HepG2 (cell line): ENCODE measurements around the gene PDILT. TPM values are rescaled to one million over a fixed set of nuclear protein-coding genes. Genes with fewer than 3 reads are reported as not detected.

Experiments used
- CHD4 ChIP-seq: fragments of 200-600 bp; sonication (generic); IDR thresholded peaks from 2 replicates; pipeline ENCODE4 v1.7.0; 2017; ENCODE audit warnings: mild to moderate bottlenecking, low read length, borderline replicate concordance
- CREB3 ChIP-seq: sonication (generic); formaldehyde crosslinking; IDR thresholded peaks from 2 replicates; pipeline ENCODE4 v1.5.0; 2020; ENCODE audit warnings: missing genetic modification reagents
- HMGA1 ChIP-seq: sonication (generic); formaldehyde crosslinking; conservative IDR thresholded peaks from 2 replicates; pipeline ENCODE4 v1.4.0; 2020; ENCODE audit warnings: missing genetic modification reagents
- IKZF4 ChIP-seq: sonication (generic); formaldehyde crosslinking; IDR thresholded peaks from 2 replicates; pipeline ENCODE4 v1.5.1; 2020; ENCODE audit warnings: borderline replicate concordance, mild to moderate bottlenecking, low read depth, missing genetic modification reagents; ENCODE audit errors: not compliant biosample characterization
- KLF16 ChIP-seq, 2 experiments: sonication (generic) in 1 of 2; formaldehyde crosslinking in 1 of 2; IDR thresholded peaks; 2 replicates each; pipeline versions ENCODE4 v1.6.1 to v1.8.0; 2016 to 2023; ENCODE audit warnings: missing genetic modification reagents in 2 of 2, missing compliant biosample characterization in 1 of 2
- MEIS2 ChIP-seq: sonication (generic); formaldehyde crosslinking; IDR thresholded peaks from 2 replicates; pipeline ENCODE4 v1.9.0; 2021; ENCODE audit warnings: mild to moderate bottlenecking, missing genetic modification reagents
- MXD1 ChIP-seq: sonication (generic); formaldehyde crosslinking; IDR thresholded peaks from 2 replicates; pipeline ENCODE4 v1.4.0; 2020; ENCODE audit warnings: mild to moderate bottlenecking, missing genetic modification reagents
- NFE2L1 ChIP-seq: sonication (generic); formaldehyde crosslinking; IDR thresholded peaks from 2 replicates; pipeline ENCODE4 v1.4.0; 2020; ENCODE audit warnings: missing genetic modification reagents, mild to moderate bottlenecking, borderline replicate concordance
- NONO ChIP-seq, 2 experiments: fragments of 450-650 bp in 1 of 2; sonication (generic) in 1 of 2; formaldehyde crosslinking in 1 of 2; IDR thresholded peaks in 1 of 2; conservative IDR thresholded peaks in 1 of 2; 2 replicates each; pipeline versions ENCODE4 v1.6.1 to v1.8.0; 2017 to 2022; ENCODE audit warnings: mild to moderate bottlenecking in 1 of 2, missing genetic modification reagents in 1 of 2, moderate library complexity in 1 of 2
- PCBP1 ChIP-seq: fragments of 200-400 bp; formaldehyde crosslinking; IDR thresholded peaks from 2 replicates; pipeline ENCODE4 v1.6.1; 2017; ENCODE audit warnings: mild to moderate bottlenecking, low read depth, low read length, borderline replicate concordance
- SMARCE1 ChIP-seq: fragments of 450-650 bp; IDR thresholded peaks from 2 replicates; pipeline ENCODE4 v1.6.1; 2017; ENCODE audit warnings: borderline replicate concordance
- SRF ChIP-seq: IDR thresholded peaks from 2 replicates; pipeline ENCODE4 v1.6.1; 2011; ENCODE audit warnings: mild to moderate bottlenecking, low read depth, low read length, moderate library complexity
- SYNCRIP ChIP-seq: fragments of 200-400 bp; formaldehyde crosslinking; IDR thresholded peaks from 2 replicates; pipeline ENCODE4 v1.6.1; 2018; ENCODE audit warnings: mild to moderate bottlenecking, low read depth, low read length; ENCODE audit not compliant: insufficient read depth
- ZFP1 ChIP-seq: IDR thresholded peaks from 2 replicates; pipeline ENCODE4 v1.6.1; 2016
- ZNF10 ChIP-seq: sonication (generic); formaldehyde crosslinking; IDR thresholded peaks from 2 replicates; pipeline ENCODE4 v1.4.0; 2020; ENCODE audit warnings: mild to moderate bottlenecking, low read depth, missing genetic modification reagents, borderline replicate concordance
- ZNF274 ChIP-seq: sonication (generic); formaldehyde crosslinking; IDR thresholded peaks from 2 replicates; pipeline ENCODE4 v1.5.1; 2020; ENCODE audit warnings: mild to moderate bottlenecking, missing genetic modification reagents
- ZNF501 ChIP-seq: sonication (generic); formaldehyde crosslinking; IDR thresholded peaks from 2 replicates; pipeline ENCODE4 v1.5.1; 2020; ENCODE audit warnings: mild to moderate bottlenecking, moderate library complexity, missing genetic modification reagents
- ZNF644 ChIP-seq: IDR thresholded peaks from 2 replicates; pipeline ENCODE4 v1.6.1; 2016; ENCODE audit warnings: low read depth
- ZNF782 ChIP-seq: sonication (generic); formaldehyde crosslinking; IDR thresholded peaks from 2 replicates; pipeline ENCODE4 v1.4.0; 2020; ENCODE audit warnings: missing genetic modification reagents, mild to moderate bottlenecking, borderline replicate concordance
- ZNF788 ChIP-seq: sonication (generic); formaldehyde crosslinking; IDR thresholded peaks from 2 replicates; pipeline ENCODE4 v1.5.0; 2020; ENCODE audit warnings: mild to moderate bottlenecking, missing genetic modification reagents, borderline replicate concordance
- ZNF850 ChIP-seq: sonication (generic); formaldehyde crosslinking; conservative IDR thresholded peaks from 2 replicates; pipeline ENCODE4 v1.9.0; 2021; ENCODE audit warnings: mild to moderate bottlenecking, missing genetic modification reagents
- polyA plus RNA-seq, 8 experiments: library from polyadenylated mRNA; depleted of rRNA in 3 of 8; stranded (reverse) in 7 of 8; unstranded in 1 of 8; fragments of >200 nt; fragmentation: Illumina TruSeq in 4 of 8; extraction: Trizol in 4 of 8; gene quantifications; 2 replicates each; pipeline versions ENCODE4 v1.2.1 to v1.2.3, GENCODE V29; 2011 to 2016; ENCODE audit warnings: low read depth in 4 of 8, missing spikeins in 1 of 8, mixed read lengths in 1 of 8; ENCODE audit not compliant: insufficient read depth in 1 of 8
- total RNA-seq, 5 experiments: library from RNA; depleted of rRNA; stranded (reverse); fragments of >200 nt; fragmentation: Illumina TruSeq; extraction: Trizol; gene quantifications; 2 replicates each; pipeline ENCODE4 v1.2.3, GENCODE V29; 2016; ENCODE audit warnings: low read depth in 1 of 5
- TF ChIP-seq, protein P1 (sequence below): sonication (generic); formaldehyde crosslinking; IDR thresholded peaks from 2 replicates; pipeline ENCODE4 v1.4.0; 2020; ENCODE audit warnings: missing genetic modification reagents
- TF ChIP-seq, protein P2 (sequence below): sonication (generic); formaldehyde crosslinking; IDR thresholded peaks from 2 replicates; pipeline ENCODE4 v1.5.0; 2020; ENCODE audit warnings: mild to moderate bottlenecking, low read depth, missing genetic modification reagents, borderline replicate concordance

The PDILT gene
- total and polyA plus RNA-seq, 2 of the 13 experiments (the other 11 are each of a cell fraction or from before 2014, with no cell fraction given), result not detected

DNA sequence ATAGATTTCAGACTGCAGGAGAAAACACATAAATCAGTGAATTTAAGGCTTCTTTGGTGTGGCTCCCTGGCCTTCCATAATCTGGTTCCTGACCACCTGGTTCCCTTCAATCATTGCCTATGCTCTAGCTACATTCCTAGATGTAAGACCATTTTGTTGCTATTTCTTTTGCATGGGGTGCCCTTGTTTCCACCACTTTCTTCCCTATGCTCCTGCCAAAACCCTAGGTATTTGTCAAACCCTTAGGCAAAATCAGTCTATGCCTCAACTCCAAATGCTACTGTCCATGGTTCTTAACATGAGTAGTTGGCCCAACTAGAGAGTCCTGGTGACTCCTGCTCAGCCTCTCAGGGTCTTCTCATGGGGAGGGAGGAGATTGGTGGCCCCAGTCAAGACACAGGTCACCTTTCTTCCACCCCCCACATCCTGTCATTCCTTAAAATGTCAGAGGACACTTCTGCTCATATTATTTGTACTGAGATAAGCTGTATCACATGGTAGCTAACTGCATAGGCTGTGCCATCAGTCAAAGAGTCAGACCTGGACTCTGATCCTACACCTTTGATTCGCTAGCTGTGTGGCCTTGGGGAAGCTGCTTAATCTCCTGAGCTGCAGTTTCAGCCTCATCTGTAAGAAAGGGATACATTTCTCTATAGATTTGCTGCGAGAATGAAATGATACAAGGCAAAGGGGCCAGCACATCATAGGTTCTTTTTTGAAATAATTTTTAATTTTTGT is 19.8 kb upstream of the PDILT start (continued):
- TF ChIP-seq PCBP1, result no peak
- TF ChIP-seq, protein P1, sequence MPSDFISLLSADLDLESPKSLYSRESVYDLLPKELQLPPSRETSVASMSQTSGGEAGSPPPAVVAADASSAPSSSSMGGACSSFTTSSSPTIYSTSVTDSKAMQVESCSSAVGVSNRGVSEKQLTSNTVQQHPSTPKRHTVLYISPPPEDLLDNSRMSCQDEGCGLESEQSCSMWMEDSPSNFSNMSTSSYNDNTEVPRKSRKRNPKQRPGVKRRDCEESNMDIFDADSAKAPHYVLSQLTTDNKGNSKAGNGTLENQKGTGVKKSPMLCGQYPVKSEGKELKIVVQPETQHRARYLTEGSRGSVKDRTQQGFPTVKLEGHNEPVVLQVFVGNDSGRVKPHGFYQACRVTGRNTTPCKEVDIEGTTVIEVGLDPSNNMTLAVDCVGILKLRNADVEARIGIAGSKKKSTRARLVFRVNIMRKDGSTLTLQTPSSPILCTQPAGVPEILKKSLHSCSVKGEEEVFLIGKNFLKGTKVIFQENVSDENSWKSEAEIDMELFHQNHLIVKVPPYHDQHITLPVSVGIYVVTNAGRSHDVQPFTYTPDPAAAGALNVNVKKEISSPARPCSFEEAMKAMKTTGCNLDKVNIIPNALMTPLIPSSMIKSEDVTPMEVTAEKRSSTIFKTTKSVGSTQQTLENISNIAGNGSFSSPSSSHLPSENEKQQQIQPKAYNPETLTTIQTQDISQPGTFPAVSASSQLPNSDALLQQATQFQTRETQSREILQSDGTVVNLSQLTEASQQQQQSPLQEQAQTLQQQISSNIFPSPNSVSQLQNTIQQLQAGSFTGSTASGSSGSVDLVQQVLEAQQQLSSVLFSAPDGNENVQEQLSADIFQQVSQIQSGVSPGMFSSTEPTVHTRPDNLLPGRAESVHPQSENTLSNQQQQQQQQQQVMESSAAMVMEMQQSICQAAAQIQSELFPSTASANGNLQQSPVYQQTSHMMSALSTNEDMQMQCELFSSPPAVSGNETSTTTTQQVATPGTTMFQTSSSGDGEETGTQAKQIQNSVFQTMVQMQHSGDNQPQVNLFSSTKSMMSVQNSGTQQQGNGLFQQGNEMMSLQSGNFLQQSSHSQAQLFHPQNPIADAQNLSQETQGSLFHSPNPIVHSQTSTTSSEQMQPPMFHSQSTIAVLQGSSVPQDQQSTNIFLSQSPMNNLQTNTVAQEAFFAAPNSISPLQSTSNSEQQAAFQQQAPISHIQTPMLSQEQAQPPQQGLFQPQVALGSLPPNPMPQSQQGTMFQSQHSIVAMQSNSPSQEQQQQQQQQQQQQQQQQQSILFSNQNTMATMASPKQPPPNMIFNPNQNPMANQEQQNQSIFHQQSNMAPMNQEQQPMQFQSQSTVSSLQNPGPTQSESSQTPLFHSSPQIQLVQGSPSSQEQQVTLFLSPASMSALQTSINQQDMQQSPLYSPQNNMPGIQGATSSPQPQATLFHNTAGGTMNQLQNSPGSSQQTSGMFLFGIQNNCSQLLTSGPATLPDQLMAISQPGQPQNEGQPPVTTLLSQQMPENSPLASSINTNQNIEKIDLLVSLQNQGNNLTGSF (CRISPR knock-in tag), result no peak
- peak; percentile 93 for TF ChIP-seq ZNF501 (CRISPR knock-in tag)
- TF ChIP-seq SRF, result no peak
- TF ChIP-seq MEIS2 (CRISPR knock-in tag), result peak; percentile 89
- no peak for TF ChIP-seq MXD1
- peak; percentile 78; the same call in 1 of the 2 replicates for TF ChIP-seq ZNF788 (CRISPR knock-in tag)
- peak; percentile 40; the same call in 1 of the 2 replicates for TF ChIP-seq ZNF274 (CRISPR knock-in tag)
- no peak for TF ChIP-seq ZFP1 (CRISPR knock-in tag)
- no peak for TF ChIP-seq ZNF782 (CRISPR knock-in tag)
- TF ChIP-seq KLF16 (CRISPR knock-in tag; IDR thresholded peaks at IDR 0.05), result 0 out of 4 replicates have a peak, but pooled peaks of 1 of the 2 experiments have one; percentile 43
- TF ChIP-seq NFE2L1 (CRISPR knock-in tag), result no peak
- no peak for TF ChIP-seq ZNF850 (CRISPR knock-in tag)
- peak; percentile 97 for TF ChIP-seq ZNF644 (CRISPR knock-in tag)
- no peak for TF ChIP-seq IKZF4 (CRISPR knock-in tag)
- TF ChIP-seq CREB3 (CRISPR knock-in tag), result 0 out of 2 replicates have a peak, but pooled peaks have one; percentile 17
- no peak for TF ChIP-seq SMARCE1
- TF ChIP-seq HMGA1, result no peak
- peak; percentile 69; the same call in 1 of the 2 replicates for TF ChIP-seq CHD4
- TF ChIP-seq SYNCRIP, result no peak
- TF ChIP-seq, protein P2, sequence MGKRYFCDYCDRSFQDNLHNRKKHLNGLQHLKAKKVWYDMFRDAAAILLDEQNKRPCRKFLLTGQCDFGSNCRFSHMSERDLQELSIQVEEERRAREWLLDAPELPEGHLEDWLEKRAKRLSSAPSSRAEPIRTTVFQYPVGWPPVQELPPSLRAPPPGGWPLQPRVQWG, result peak; percentile 75; the same call in 1 of the 2 replicates
- no peak for TF ChIP-seq NONO (IDR thresholded peaks at IDR 0.05)
- TF ChIP-seq NONO (CRISPR knock-in tag; conservative IDR thresholded peaks at IDR 0.05), result peak; percentile 79
- TF ChIP-seq ZNF10 (CRISPR knock-in tag), result no peak
